Measurements from ENCODE around the gene WDR1.
A peak's percentile ranks its signal among the peaks of the same experiment; 100 is the strongest.

Gene WDR1

GRCh38 chr4:10116569-10117358 lies at the start of gene WDR1:
TSS of gene WDR1 (minus strand) at chr4:10116799. CDS start at chr4:10116666, 133 bp downstream.
- peak; percentile 93 for DNase-seq

- DNase-seq = peak; percentile 41
Observed at GRCh38 chr4:10164877-10165283, 48.3 kb upstream of the WDR1 start.

DNA sequence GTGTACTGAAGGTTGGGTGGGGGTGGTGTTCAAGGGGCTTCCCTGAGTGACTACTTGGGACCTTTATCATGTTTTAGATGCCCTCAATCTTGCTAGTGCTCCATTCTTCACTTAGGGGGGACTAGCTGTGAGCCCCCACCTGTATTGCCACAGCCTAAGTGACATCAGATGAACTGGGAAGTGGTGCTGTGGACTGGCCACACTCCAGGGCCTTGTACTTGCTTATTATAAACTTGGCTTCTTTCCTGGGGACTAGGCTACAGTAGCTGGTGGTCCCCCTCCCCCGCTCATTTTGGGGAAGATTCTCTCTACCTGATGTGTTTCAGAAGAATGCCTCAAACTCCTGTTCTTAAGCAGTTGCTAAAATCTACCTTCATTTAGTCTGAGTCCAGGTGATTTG lies 46.7 kb upstream of the WDR1 start:
- DNase-seq = no peak

DNA sequence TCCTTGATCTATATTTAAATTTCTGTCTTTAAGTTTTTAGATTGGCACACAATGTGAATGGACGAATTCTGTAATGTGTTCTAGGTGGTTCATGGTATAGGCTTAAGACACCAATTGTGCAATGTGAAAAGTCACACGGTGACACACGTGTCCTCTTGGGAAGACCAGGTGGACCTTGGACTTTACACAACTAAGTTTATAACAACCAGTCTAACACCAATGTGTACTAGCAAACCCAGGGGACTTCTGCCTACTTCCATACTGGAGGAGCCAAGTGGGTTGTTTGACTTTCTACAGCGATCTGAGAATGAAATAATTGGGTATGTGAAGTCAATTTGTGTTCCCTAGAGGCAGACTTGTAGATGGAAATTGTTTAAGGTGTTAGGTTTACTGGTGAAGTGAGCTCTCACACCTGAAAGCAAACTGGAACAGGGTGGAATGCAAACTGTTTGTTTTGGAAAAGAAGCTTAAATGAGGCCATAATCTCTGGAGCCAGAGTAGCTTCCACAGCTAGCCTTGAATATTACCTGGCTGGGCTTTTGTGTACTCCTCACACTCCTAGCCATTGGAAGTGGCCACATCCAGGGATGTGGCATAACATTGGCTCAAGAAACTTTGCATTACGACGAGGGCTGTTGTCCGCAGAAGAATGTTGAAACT lies 45.9 kb upstream of the WDR1 start:
- no peak for DNase-seq

- DNase-seq = no peak
Observed at GRCh38 chr4:10161840-10162239, 45.2 kb upstream of the WDR1 start.

- no peak for DNase-seq
Observed at GRCh38 chr4:10161146-10161545, 44.5 kb upstream of the WDR1 start.

GRCh38 chr4:10160281-10160856 lies 43.8 kb upstream of the WDR1 start:
- peak; percentile 11 for DNase-seq

DNA sequence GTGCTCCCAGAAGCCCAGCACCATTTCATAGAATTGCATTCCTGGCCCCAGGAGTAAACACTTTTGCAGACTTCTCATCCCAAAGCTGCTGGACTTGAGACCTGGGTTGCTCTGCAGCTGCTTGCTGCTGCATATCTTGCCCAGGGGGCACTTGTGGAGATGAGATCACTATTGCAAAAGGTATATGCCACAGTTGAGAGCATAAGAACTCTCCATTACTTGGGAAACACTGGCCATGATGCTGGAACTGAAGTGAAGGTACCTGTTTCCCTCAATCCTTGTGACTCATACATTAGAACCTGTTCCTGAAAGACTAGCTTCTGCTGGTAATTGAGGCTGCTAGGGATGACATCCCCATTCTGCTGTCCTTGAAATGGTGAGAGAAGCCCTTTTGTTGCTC lies 43.1 kb upstream of the WDR1 start:
- no peak for DNase-seq

DNA sequence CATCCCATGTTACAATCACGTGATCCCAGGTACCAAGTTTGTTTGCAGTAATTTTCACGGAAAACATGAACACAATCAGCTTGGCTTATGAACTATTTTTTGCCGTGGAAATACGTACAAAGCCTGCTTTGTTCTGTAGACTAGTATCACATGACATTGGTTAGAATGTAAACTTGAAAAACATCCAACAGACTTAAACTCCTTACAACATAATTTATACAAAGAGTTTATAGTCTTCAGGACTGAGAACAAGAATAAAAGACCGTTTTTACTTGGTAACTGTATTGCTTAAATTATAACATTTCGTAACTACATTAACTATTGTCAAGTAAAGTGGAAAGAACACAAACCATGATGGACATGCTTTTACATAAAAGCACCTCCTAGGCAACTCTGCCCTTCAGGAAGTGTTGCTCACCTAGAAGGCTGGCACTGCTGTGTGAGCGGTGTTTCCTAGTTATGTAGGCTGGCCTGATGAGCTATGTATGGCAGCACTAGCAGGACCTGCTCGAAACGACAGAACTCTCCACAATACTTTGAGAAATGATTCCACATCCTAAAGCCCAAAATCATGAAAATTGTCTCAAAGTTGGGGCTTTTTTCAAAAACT lies 41.8 kb upstream of the WDR1 start:
- DNase-seq = no peak

- DNase-seq = peak; percentile 73
Observed at GRCh38 chr4:10157478-10158332, 41.1 kb upstream of the WDR1 start.

DNA sequence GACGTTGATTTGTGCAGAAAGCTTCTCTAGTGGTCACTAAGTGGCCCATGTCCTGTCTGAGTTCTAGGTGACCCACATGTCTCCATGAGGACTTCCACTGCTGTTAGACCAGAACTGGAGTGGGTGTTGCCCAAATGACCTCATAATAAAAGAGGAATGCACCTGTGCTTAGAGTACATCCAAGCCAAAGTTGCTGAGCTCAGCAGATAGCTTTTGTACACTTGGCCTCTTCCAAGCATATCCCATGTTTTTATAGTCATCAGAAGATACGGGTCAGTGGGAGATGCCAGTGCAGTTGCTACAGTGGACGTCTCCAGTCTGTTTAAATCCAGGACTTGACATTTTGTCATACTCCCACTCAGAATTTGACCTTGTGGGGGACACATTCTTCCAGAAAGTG lies 37.6 kb upstream of the WDR1 start:
- no peak for DNase-seq

GRCh38 chr4:10153161-10153560 lies 36.6 kb upstream of the WDR1 start:
- no peak for DNase-seq

DNA sequence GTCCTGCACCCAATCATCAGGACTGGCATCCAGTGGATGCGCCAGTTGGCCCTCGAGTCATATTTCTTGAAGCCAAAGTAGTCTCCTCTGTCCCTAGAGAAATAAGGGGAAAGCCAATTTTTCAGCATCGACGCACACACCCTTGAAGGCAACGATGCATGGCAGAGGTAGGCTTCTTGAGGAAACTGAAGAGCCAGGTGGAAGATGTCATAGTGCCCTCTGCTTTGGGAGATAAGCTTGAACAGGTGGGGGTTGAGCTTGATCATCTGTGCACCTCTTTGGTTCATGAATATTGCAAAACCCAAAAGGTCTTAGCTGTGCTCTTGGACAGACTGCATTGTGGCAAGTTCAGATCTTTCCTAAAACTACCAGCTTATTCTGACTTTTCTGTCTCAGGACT lies 34.6 kb upstream of the WDR1 start:
- no peak for DNase-seq

- DNase-seq = no peak
Observed at GRCh38 chr4:10144966-10145365, 28.4 kb upstream of the WDR1 start.

GRCh38 chr4:10144479-10144878 lies 27.9 kb upstream of the WDR1 start:
- DNase-seq = no peak

DNA sequence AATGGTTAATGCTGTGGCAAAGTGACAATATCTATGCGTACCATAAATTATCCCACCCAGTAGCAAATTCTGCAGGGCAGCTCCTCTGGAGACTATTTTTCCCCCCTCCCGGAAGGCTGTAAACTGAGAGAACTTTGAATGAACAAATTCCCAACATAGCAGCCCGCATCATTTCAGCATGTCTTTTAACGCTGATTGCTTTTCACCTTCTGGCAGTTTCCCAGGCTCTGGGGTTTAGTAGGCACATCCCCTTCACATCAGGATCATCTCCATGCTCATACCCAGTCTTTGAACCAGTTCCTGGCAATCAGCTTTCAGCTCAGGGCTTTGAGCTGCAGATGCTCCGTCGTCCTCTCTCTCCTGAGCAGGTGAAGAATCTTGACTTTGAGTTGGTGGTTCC lies 26.6 kb upstream of the WDR1 start:
- no peak for DNase-seq

DNA sequence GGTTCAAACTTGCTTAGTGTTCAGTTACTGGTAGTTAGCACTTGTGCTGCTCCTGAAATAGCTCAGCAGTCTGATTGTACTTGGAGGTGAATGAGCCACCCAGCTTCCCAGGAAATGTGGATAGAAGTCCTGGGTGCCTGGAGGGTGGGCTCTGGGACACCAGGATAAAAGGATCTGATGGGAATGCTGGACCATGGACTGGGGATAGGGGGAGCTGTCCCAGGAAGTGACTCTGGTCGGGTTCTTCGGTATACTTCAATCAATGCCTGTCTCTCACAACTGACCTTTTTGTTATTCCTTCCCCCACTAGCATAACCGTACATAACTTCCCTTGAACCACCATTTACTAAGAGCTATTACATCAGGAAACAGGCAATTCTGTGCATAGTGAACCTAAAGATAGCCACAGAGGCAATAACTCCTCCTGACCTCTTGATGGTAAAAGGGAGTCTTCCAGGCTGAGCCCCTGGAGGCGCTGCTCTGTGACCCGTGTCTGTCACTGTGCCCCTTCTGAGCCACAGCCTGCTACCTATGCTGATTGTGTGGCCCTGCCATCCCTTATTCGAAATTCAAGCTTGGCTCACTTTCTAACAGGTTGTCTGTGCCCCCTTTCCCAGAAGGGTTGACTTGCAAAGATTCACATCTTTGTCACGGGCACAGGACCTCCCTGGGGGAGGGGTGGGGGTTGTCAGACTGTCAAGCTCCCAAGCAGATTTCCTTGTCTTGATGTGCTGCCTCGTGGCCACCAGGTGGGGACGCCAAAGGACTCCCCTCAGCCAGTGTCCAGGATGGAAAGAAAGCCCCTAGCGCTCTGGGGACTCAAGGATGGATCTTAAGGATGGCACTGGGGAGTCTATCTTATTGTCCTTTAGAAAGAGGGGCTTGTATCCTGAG lies 24.5 kb upstream of the WDR1 start:
- DNase-seq = no peak

DNA sequence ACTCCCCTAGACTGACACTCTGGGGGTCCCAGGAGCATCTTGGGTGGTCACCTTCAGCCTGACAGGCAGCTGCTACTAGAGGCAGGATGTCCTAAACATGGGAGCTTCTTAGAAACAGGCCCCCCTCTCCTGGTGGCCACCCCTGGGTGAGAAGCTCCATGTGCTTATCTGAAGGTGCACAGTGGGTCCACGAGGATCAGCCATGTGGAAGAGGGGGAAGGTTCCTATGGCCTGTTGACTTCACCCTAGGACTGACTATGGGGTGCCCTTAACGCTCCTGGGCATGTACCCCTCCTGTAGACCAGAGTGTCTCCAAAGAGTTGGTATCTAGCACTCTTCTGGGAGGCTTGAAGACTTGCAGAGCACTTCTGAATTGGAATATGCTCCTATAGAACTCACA lies 22.9 kb upstream of the WDR1 start:
- DNase-seq = no peak

DNA sequence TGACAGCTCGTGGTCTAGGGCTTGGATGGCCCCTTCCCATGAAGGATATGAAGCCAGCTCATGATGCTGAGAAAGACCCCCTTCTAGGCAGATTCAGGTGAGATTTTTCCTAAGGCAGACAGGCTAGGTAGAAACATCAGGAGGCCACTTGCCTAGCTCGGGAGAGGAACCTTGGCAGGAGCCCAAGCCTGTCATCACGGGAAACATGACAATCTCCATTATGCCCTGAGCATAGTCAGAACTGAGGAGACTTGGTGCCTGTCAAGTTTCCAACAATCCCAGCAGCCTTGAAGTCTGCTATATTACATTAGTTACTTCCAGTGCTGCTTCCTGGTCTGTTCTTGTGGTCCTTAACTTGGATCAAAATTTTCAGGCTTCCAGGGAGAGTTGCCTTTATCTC lies 18.7 kb upstream of the WDR1 start:
- no peak for DNase-seq

DNA sequence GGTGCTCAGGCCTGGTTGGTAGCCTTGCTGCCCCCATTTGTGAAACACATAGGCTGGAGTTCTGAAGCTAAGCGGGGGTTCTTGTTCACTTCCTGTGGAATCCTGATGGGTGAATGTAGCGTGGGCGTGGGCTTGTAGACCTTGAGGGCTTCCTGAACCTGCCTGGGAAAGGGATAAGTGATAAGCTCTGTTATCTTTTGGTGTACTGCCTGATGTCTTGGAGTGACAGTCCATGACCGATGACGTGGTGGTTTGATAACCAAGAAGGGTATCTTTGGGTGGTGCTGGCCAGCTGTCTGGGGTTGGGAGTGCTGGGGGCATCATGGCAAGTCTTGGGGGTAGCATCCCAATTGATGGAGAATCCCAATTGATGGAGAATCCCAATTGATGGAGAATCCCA lies 17.5 kb upstream of the WDR1 start:
- DNase-seq = no peak

- no peak for DNase-seq
Observed at GRCh38 chr4:10131202-10131601, 14.6 kb upstream of the WDR1 start.

Data from midbrain (tissue), 1 donor.